ENCODE results near the gene ZCWPW1. TPM values are rescaled to one million over a fixed set of nuclear protein-coding genes. Genes with fewer than 3 reads are reported as not detected.

Gene ZCWPW1
- total and polyA plus RNA-seq, 2 experiments from 2014 or later = 0.59 to 2.7 TPM

GRCh38 chr7:100456562-100456961, 28.1 kb upstream of the ZCWPW1 start:
- Histone ChIP-seq H3K27ac (ENCODE audit: low read depth) (no peak overlapping the region), H3F3A (replicated peaks; ENCODE audit: low read depth) (peaks cover 3% of the 10 kb centered on the region; the same call in 1 of the 2 replicates), H3K4me1 (ENCODE audit: insufficient read depth) (peaks cover 10% of the 10 kb centered on the region), H2AFZ (peak overlapping the region; percentile 100), H3K4me2 (peak overlapping the region; percentile 39; the same call in 1 of the 2 replicates), H3K79me2 (replicated peaks; ENCODE audit: insufficient read depth) (no peaks in the 10 kb centered on the region), H4K20me1 (replicated peaks; ENCODE audit: insufficient read depth) (no peaks in the 10 kb centered on the region), H3K27me3 (ENCODE audit: insufficient read depth) (no peaks in the 10 kb centered on the region), H3K4me3 (no peak overlapping the region), H3K9me2 (ENCODE audit: insufficient read depth) (no peaks in the 10 kb centered on the region), H3K36me3 (ENCODE audit: insufficient read depth) (no peaks in the 10 kb centered on the region)
- Mint-ChIP-seq H3K27me3 (ENCODE audit: insufficient read depth, low read depth, poor library complexity) (peaks cover 13% of the 10 kb centered on the region), H3K36me3 (ENCODE audit: low read depth) (no peaks in the 10 kb centered on the region), H3K27ac (peak overlapping the region; percentile 13; the same call in 1 of the 2 replicates), H3K9me3 (no peaks in the 10 kb centered on the region), H3K4me1 (peaks cover 9% of the 10 kb centered on the region), H3K4me3 (no peak overlapping the region)
- ATAC-seq = peak; percentile 80
- peak; percentile 70 for DNase-seq (ENCODE audit: low spot score)
- TF ChIP-seq EZH2phosphoT487 (IDR thresholded peaks at IDR 0.05; ENCODE audit: unreplicated experiment) = no peak
- TF ChIP-seq NANOG (IDR thresholded peaks at IDR 0.05; ENCODE audit: borderline replicate concordance) = no peak
- no peak for TF ChIP-seq STAT1 (IDR thresholded peaks at IDR 0.05; ENCODE audit: unreplicated experiment)
- TF ChIP-seq, protein P1, sequence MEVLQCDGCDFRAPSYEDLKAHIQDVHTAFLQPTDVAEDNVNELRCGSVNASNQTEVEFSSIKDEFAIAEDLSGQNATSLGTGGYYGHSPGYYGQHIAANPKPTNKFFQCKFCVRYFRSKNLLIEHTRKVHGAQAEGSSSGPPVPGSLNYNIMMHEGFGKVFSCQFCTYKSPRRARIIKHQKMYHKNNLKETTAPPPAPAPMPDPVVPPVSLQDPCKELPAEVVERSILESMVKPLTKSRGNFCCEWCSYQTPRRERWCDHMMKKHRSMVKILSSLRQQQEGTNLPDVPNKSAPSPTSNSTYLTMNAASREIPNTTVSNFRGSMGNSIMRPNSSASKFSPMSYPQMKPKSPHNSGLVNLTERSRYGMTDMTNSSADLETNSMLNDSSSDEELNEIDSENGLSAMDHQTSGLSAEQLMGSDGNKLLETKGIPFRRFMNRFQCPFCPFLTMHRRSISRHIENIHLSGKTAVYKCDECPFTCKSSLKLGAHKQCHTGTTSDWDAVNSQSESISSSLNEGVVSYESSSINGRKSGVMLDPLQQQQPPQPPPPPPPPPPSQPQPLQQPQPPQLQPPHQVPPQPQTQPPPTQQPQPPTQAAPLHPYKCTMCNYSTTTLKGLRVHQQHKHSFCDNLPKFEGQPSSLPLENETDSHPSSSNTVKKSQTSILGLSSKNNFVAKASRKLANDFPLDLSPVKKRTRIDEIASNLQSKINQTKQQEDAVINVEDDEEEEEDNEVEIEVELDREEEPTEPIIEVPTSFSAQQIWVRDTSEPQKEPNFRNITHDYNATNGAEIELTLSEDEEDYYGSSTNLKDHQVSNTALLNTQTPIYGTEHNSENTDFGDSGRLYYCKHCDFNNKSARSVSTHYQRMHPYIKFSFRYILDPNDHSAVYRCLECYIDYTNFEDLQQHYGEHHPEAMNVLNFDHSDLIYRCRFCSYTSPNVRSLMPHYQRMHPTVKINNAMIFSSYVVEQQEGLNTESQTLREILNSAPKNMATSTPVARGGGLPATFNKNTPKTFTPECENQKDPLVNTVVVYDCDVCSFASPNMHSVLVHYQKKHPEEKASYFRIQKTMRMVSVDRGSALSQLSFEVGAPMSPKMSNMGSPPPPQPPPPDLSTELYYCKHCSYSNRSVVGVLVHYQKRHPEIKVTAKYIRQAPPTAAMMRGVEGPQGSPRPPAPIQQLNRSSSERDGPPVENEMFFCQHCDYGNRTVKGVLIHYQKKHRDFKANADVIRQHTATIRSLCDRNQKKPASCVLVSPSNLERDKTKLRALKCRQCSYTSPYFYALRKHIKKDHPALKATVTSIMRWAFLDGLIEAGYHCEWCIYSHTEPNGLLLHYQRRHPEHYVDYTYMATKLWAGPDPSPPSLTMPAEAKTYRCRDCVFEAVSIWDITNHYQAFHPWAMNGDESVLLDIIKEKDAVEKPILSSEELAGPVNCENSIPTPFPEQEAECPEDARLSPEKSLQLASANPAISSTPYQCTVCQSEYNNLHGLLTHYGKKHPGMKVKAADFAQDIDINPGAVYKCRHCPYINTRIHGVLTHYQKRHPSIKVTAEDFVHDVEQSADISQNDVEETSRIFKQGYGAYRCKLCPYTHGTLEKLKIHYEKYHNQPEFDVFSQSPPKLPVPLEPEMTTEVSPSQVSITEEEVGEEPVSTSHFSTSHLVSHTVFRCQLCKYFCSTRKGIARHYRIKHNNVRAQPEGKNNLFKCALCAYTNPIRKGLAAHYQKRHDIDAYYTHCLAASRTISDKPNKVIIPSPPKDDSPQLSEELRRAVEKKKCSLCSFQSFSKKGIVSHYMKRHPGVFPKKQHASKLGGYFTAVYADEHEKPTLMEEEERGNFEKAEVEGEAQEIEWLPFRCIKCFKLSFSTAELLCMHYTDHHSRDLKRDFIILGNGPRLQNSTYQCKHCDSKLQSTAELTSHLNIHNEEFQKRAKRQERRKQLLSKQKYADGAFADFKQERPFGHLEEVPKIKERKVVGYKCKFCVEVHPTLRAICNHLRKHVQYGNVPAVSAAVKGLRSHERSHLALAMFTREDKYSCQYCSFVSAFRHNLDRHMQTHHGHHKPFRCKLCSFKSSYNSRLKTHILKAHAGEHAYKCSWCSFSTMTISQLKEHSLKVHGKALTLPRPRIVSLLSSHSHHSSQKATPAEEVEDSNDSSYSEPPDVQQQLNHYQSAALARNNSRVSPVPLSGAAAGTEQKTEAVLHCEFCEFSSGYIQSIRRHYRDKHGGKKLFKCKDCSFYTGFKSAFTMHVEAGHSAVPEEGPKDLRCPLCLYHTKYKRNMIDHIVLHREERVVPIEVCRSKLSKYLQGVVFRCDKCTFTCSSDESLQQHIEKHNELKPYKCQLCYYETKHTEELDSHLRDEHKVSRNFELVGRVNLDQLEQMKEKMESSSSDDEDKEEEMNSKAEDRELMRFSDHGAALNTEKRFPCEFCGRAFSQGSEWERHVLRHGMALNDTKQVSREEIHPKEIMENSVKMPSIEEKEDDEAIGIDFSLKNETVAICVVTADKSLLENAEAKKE (CRISPR knock-in tag; IDR thresholded peaks at IDR 0.05) = no peak
- no peak for TF ChIP-seq JUNB (IDR thresholded peaks at IDR 0.05; ENCODE audit: unreplicated experiment)
- TF ChIP-seq, protein P2, sequence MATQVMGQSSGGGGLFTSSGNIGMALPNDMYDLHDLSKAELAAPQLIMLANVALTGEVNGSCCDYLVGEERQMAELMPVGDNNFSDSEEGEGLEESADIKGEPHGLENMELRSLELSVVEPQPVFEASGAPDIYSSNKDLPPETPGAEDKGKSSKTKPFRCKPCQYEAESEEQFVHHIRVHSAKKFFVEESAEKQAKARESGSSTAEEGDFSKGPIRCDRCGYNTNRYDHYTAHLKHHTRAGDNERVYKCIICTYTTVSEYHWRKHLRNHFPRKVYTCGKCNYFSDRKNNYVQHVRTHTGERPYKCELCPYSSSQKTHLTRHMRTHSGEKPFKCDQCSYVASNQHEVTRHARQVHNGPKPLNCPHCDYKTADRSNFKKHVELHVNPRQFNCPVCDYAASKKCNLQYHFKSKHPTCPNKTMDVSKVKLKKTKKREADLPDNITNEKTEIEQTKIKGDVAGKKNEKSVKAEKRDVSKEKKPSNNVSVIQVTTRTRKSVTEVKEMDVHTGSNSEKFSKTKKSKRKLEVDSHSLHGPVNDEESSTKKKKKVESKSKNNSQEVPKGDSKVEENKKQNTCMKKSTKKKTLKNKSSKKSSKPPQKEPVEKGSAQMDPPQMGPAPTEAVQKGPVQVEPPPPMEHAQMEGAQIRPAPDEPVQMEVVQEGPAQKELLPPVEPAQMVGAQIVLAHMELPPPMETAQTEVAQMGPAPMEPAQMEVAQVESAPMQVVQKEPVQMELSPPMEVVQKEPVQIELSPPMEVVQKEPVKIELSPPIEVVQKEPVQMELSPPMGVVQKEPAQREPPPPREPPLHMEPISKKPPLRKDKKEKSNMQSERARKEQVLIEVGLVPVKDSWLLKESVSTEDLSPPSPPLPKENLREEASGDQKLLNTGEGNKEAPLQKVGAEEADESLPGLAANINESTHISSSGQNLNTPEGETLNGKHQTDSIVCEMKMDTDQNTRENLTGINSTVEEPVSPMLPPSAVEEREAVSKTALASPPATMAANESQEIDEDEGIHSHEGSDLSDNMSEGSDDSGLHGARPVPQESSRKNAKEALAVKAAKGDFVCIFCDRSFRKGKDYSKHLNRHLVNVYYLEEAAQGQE (IDR thresholded peaks at IDR 0.05; ENCODE audit: unreplicated experiment) = no peak
- TF ChIP-seq, protein P3, sequence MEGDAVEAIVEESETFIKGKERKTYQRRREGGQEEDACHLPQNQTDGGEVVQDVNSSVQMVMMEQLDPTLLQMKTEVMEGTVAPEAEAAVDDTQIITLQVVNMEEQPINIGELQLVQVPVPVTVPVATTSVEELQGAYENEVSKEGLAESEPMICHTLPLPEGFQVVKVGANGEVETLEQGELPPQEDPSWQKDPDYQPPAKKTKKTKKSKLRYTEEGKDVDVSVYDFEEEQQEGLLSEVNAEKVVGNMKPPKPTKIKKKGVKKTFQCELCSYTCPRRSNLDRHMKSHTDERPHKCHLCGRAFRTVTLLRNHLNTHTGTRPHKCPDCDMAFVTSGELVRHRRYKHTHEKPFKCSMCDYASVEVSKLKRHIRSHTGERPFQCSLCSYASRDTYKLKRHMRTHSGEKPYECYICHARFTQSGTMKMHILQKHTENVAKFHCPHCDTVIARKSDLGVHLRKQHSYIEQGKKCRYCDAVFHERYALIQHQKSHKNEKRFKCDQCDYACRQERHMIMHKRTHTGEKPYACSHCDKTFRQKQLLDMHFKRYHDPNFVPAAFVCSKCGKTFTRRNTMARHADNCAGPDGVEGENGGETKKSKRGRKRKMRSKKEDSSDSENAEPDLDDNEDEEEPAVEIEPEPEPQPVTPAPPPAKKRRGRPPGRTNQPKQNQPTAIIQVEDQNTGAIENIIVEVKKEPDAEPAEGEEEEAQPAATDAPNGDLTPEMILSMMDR (conservative IDR thresholded peaks at IDR 0.05; ENCODE audit: low read depth in 2 of 2) = peak; percentile 60

Data from GM23338 (cell line).